DOHH2 (cell line): ENCODE measurements around the gene BCL2L11.
A peak's percentile ranks its signal among the peaks of the same experiment; 100 is the strongest.

Experiments used
- H3F3A ChIP-seq: fragments of 200-600 bp; sonication (generic), shearing (Covaris generic); 2 replicates; pipeline ENCODE4 v1.6.0; 2016; ENCODE audit warnings: antibody characterized with exemption, mild to moderate bottlenecking; ENCODE audit not compliant: control insufficient read depth, insufficient read depth
- H3K27ac ChIP-seq: fragments of 200-600 bp; sonication (generic); 2 replicates; pipeline ENCODE4 v1.5.1; 2014; ENCODE audit warnings: low read depth, mild to moderate bottlenecking, low read length, moderate library complexity
- H3K27me3 ChIP-seq: fragments of 200-600 bp; sonication (generic); 2 replicates; pipeline ENCODE4 v1.6.1; 2014; ENCODE audit warnings: mild to moderate bottlenecking, low read length, mixed read lengths; ENCODE audit not compliant: control insufficient read depth
- H3K36me3 ChIP-seq: fragments of 200-600 bp; sonication (generic); 2 replicates; pipeline ENCODE4 v1.6.1; 2014; ENCODE audit warnings: mild to moderate bottlenecking, low read length, moderate library complexity, mixed read lengths; ENCODE audit not compliant: control insufficient read depth
- H3K4me1 ChIP-seq: fragments of 200-600 bp; sonication (generic); 2 replicates; pipeline ENCODE4 v1.6.1; 2014; ENCODE audit warnings: mild to moderate bottlenecking, low read length, mixed read lengths; ENCODE audit not compliant: control insufficient read depth
- H3K4me2 ChIP-seq: fragments of 200-600 bp; sonication (generic); 2 replicates; pipeline ENCODE4 v1.6.0; 2014; ENCODE audit warnings: mild to moderate bottlenecking, low read length, moderate library complexity
- H3K4me3 ChIP-seq: fragments of 200-600 bp; sonication (generic); 2 replicates; pipeline ENCODE4 v1.5.1; 2014; ENCODE audit warnings: mild to moderate bottlenecking, low read length, mixed read lengths
- H3K79me2 ChIP-seq: fragments of 200-600 bp; sonication (generic); 2 replicates; pipeline ENCODE4 v1.6.1; 2014; ENCODE audit warnings: mild to moderate bottlenecking, low read length, mixed read lengths; ENCODE audit not compliant: control insufficient read depth
- H3K9me2 ChIP-seq: fragments of 200-600 bp; sonication (generic); replicated peaks from 2 replicates; pipeline ENCODE4 v1.6.1; 2014; ENCODE audit warnings: mild to moderate bottlenecking, low read length, mixed read lengths; ENCODE audit not compliant: control insufficient read depth
- H3K9me3 ChIP-seq: fragments of 200-600 bp; sonication (generic); 2 replicates; pipeline ENCODE4 v1.6.1; 2014; ENCODE audit warnings: antibody characterized with exemption, low read length, mixed read lengths; ENCODE audit not compliant: control insufficient read depth, insufficient read depth
- H4K20me1 ChIP-seq: fragments of 200-600 bp; sonication (generic); 2 replicates; pipeline ENCODE4 v1.6.0; 2014; ENCODE audit warnings: low read depth, mild to moderate bottlenecking, antibody characterized with exemption, low read length, moderate library complexity; ENCODE audit not compliant: control insufficient read depth, insufficient read depth
- CTCF ChIP-seq: fragments of 200-600 bp; sonication (generic); IDR thresholded peaks from one replicate; pipeline ENCODE4 v1.5.1; 2014; ENCODE audit warnings: antibody characterized with exemption, mild to moderate bottlenecking, low read depth, low read length; ENCODE audit not compliant: poor library complexity, severe bottlenecking
- EZH2phosphoT487 ChIP-seq: fragments of 200-600 bp; sonication (generic); IDR thresholded peaks from 2 replicates; pipeline ENCODE4 v1.6.1; 2017; ENCODE audit warnings: borderline replicate concordance, mild to moderate bottlenecking, antibody characterized with exemption, low read length, moderate library complexity, mixed read lengths

Gene BCL2L11

GRCh38 chr2:111155610-111156009 lies 34.9 kb downstream of the BCL2L11 start:
- peaks cover 57% of the 10 kb centered on the region for H3K4me1 ChIP-seq
- H3K9me2 ChIP-seq: no peaks in the 10 kb centered on the region
- peaks cover 30% of the 10 kb centered on the region for H4K20me1 ChIP-seq
- H3F3A ChIP-seq: peaks cover 35% of the 10 kb centered on the region
- H3K79me2 ChIP-seq: peaks cover 80% of the 10 kb centered on the region
- H3K27me3 ChIP-seq: no peaks in the 10 kb centered on the region
- peak overlapping the region; percentile 93 for H3K27ac ChIP-seq
- peaks cover 92% of the 10 kb centered on the region for H3K36me3 ChIP-seq
- H3K9me3 ChIP-seq: no peaks in the 10 kb centered on the region
- TF ChIP-seq CTCF (no peak), EZH2phosphoT487 (no peak)
- H3K4me3 ChIP-seq: peak overlapping the region; percentile 52; the same call in 1 of the 2 replicates
- peak overlapping the region; percentile 70 for H3K4me2 ChIP-seq

GRCh38 chr2:111156529-111156928 lies 35.8 kb downstream of the BCL2L11 start:
- Histone ChIP-seq H3K4me2 (peak overlapping the region; percentile 70), H3K9me2 (no peaks in the 10 kb centered on the region), H3K4me1 (peaks cover 57% of the 10 kb centered on the region), H3K4me3 (peak overlapping the region; percentile 52), H3F3A (peaks cover 35% of the 10 kb centered on the region), H3K36me3 (peaks cover 92% of the 10 kb centered on the region), H3K27ac (peak overlapping the region; percentile 93), H3K27me3 (no peaks in the 10 kb centered on the region), H3K9me3 (no peaks in the 10 kb centered on the region), H3K79me2 (peaks cover 83% of the 10 kb centered on the region), H4K20me1 (peaks cover 30% of the 10 kb centered on the region)
- no peak for TF ChIP-seq EZH2phosphoT487
- TF ChIP-seq CTCF: no peak

GRCh38 chr2:111157071-111157661 lies 36.5 kb downstream of the BCL2L11 start:
- Histone ChIP-seq H3K4me1 (peaks cover 62% of the 10 kb centered on the region), H3K9me2 (no peaks in the 10 kb centered on the region), H3K36me3 (peaks cover 92% of the 10 kb centered on the region), H3K9me3 (no peaks in the 10 kb centered on the region), H3K4me3 (peak overlapping the region; percentile 52), H3K79me2 (peaks cover 80% of the 10 kb centered on the region), H4K20me1 (peaks cover 30% of the 10 kb centered on the region), H3K4me2 (peak overlapping the region; percentile 70), H3F3A (peaks cover 35% of the 10 kb centered on the region), H3K27ac (peak overlapping the region; percentile 93), H3K27me3 (no peaks in the 10 kb centered on the region)
- TF ChIP-seq CTCF (no peak), EZH2phosphoT487 (no peak)
